AG10803 (cell line): ENCODE data around the gene PCDH9.
A peak's percentile ranks its signal among the peaks of the same experiment; 100 is the strongest.

Source experiments
- DNase-seq: peaks from one replicate; pipeline ENCODE4 v3.0.0; 2010; ENCODE audit warnings: low read depth
- H3K4me3 ChIP-seq: 2 replicates; pipeline ENCODE4 v1.5.1; 2011; ENCODE audit warnings: mild to moderate bottlenecking, low read length, control low read depth
- TF ChIP-seq, protein P1 (sequence below): conservative IDR thresholded peaks from 2 replicates; pipeline ENCODE4 v1.5.1; 2011; ENCODE audit warnings: mild to moderate bottlenecking, low read length, control low read depth, inconsistent platforms

Gene PCDH9

DNA sequence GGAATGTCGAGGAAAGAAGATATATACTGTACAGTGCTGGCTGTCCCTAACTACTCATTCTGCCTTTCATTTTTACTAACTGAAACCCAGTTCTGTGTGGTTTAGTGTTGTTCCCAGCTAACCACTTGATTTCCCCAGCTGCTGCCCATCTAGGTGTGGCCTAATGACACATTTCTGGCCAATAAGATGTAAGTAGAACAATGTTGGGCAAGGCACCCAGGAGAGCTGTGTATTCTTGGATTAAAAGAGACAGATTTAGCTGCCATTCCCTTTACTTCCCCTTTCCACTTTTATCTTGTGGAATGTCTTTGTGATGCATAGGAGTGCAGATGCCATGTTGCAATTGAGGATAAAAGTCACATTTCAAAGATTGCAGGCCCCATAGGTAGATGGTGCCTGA is 28.3 kb upstream of the PCDH9 start:
- DNase-seq: no peak
- TF ChIP-seq, protein P1, sequence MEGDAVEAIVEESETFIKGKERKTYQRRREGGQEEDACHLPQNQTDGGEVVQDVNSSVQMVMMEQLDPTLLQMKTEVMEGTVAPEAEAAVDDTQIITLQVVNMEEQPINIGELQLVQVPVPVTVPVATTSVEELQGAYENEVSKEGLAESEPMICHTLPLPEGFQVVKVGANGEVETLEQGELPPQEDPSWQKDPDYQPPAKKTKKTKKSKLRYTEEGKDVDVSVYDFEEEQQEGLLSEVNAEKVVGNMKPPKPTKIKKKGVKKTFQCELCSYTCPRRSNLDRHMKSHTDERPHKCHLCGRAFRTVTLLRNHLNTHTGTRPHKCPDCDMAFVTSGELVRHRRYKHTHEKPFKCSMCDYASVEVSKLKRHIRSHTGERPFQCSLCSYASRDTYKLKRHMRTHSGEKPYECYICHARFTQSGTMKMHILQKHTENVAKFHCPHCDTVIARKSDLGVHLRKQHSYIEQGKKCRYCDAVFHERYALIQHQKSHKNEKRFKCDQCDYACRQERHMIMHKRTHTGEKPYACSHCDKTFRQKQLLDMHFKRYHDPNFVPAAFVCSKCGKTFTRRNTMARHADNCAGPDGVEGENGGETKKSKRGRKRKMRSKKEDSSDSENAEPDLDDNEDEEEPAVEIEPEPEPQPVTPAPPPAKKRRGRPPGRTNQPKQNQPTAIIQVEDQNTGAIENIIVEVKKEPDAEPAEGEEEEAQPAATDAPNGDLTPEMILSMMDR: no peak
- H3K4me3 ChIP-seq: no peak overlapping the region

DNA sequence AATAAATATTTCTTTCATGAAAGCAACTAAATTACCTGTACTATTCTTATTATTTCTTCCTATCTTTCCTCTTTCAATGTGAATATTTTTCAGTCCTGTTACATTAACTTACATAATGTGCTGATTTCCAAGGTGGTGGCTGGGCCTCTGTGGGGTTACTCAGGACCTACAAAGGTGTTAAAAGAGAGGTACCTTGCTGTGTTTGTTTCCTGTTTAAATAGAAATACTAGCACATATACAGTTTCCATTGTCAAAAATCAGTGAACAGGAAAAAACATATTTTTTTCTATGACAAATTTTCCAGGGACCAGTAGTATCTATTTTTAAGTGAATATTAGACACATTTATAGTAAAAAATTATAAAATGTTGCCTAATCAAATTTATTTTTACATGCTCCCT is 8.7 kb upstream of the PCDH9 start:
- H3K4me3 ChIP-seq: no peak overlapping the region
- TF ChIP-seq, protein P1: no peak
- DNase-seq: no peak

DNA sequence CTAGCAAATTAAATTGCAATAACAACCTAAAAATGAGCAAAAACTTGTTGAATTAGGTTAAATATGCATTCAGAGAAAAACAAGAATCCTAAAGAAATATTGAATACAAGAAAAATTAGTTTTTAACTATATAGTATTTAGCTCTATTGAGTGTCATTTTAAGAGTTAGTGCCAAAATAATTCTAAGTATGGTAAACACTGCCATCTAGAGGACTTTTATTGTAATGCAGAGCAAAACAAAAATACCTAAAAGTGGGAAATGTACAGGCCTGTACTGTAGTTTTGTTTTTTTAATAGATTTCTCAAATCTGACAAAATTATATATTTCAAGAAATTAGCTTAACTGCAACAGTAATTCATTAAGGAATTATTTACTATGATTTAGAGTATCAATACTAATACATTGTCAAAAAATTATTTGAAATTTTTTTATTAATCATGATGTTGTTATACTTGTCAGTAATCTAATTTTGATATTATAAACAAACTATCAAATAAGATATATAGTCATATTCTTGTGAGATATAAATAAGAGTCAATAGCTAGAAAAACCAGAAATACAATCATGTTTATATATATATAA is 8.2 kb upstream of the PCDH9 start:
- DNase-seq: peak; percentile 32
- H3K4me3 ChIP-seq: no peak overlapping the region
- TF ChIP-seq, protein P1: peak; percentile 67

DNA sequence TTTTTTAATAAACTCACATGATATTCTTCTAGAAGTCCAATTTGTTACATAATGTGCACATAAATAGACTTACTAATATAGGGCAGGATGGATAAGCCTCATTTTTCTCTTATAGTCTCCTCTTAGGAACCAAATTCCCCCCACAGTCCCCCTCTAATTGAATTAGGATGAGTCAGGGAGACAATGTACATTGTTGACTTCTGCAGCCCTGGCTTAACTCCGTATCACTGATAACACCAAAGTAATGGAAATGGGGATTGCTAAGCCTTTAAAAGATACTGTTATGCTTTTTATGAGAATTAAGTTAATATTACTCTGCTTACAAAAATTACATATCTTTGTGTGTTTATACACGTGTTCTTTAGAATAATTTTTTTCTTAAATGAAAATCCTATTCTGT is 5.1 kb upstream of the PCDH9 start:
- no peak for DNase-seq
- H3K4me3 ChIP-seq: no peak overlapping the region
- TF ChIP-seq, protein P1: no peak

DNA sequence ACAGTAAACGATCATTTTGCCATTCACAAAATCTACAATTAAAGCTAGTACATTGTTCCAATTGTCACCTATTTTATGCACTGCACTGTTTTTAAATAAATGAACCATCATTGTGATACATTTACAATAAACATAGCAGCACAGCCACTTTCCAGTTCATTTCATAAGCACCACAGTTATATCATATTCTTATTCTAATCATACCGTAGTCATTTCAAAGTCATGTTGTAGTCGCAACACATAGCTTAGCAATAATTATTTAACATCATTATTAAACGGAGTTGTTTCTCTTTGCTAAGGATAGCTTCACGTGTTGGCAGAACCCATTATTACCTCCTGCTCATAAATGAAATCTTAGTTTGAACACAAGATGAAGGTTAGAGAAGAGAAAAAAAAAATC is 2.2 kb upstream of the PCDH9 start:
- H3K4me3 ChIP-seq: no peak overlapping the region
- TF ChIP-seq, protein P1: no peak
- DNase-seq: no peak

DNA sequence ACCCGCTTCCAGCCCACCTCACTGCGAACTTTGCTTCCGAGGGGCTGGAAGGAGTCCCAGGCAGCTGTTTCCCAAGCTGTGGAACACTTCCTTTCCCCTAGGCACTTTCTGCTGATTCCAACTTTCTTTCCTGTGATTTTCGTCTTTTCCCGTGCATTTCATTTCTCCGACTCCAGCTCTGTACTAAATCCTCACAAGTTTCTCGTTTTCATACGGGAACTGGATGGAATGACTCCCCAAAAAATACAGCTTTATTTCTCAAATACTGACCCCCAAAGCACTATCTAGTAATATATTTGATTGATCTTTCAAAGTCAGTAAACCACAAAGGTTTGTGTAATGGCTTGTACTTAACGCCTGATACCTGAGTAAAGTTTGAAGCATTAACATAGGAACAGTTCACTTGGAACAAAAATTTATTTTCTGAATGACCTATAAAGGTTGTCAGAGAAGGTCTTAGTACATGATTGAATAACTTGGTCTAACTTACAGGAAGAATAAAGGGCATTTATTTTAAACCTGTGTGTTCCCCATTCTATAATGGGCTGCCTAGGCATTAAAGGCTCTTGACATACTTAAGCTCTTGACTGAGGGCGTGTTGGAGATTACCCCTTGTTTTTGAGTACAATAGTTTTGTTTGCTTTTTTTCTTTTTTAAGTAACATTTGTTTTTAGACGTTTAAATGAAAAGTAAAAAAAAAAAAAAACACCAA is 1.3 kb upstream of the PCDH9 start:
- peak overlapping the region; percentile 90 for H3K4me3 ChIP-seq
- DNase-seq: no peak
- TF ChIP-seq, protein P1: no peak
